Fibroblast of lung (primary cell): ENCODE measurements around the gene RIPOR3. TPM values are rescaled to one million over a fixed set of nuclear protein-coding genes. Genes with fewer than 3 reads are reported as not detected.

ENCODE experiments used
- DNase-seq, 2 donors: peaks; one replicate each; pipeline versions ENCODE4 v3.0.0 to v3.0.0-alpha.2; 2010; ENCODE audit warnings: low read depth in 2 of 2
- H2AFZ ChIP-seq: 2 replicates; pipeline ENCODE4 v1.5.1; 2012; ENCODE audit warnings: low read length, control low read depth, inconsistent platforms
- H3K27ac ChIP-seq: 2 replicates; pipeline ENCODE4 v1.5.1; 2011; ENCODE audit warnings: low read length, control low read depth; ENCODE audit not compliant: insufficient read depth
- H3K27me3 ChIP-seq: 2 replicates; pipeline ENCODE4 v1.5.1; 2011; ENCODE audit warnings: mild to moderate bottlenecking, low read length; ENCODE audit not compliant: control insufficient read depth, insufficient read depth
- H3K36me3 ChIP-seq: 2 replicates; pipeline ENCODE4 v1.5.1; 2011; ENCODE audit warnings: low read length; ENCODE audit not compliant: control insufficient read depth, insufficient read depth
- H3K4me1 ChIP-seq: 2 replicates; pipeline ENCODE4 v1.5.1; 2011; ENCODE audit warnings: low read length; ENCODE audit not compliant: control insufficient read depth, insufficient read depth; ENCODE audit errors: extremely low read depth
- H3K4me2 ChIP-seq: 2 replicates; pipeline ENCODE4 v1.5.1; 2011; ENCODE audit warnings: low read length, control low read depth; ENCODE audit not compliant: insufficient read depth; ENCODE audit errors: extremely low read depth
- H3K4me3 ChIP-seq, 4 experiments: fragments of 200-600 bp in 1 of 4; sonication (generic) in 1 of 4; replicated peaks in 1 of 4; 2 replicates each; pipeline ENCODE4 v1.5.1; 2011 to 2016; ENCODE audit warnings: low read length in 4 of 4, low read depth in 3 of 4, mild to moderate bottlenecking in 3 of 4, control low read depth in 2 of 4, inconsistent platforms in 1 of 4, mixed read lengths in 1 of 4; ENCODE audit not compliant: insufficient read depth in 1 of 4; ENCODE audit errors: control extremely low read depth in 1 of 4
- H3K79me2 ChIP-seq: 2 replicates; pipeline ENCODE4 v1.5.1; 2012; ENCODE audit warnings: mild to moderate bottlenecking, low read length, inconsistent platforms; ENCODE audit not compliant: control insufficient read depth, insufficient read depth
- H3K9ac ChIP-seq: 2 replicates; pipeline ENCODE4 v1.5.1; 2011; ENCODE audit warnings: mild to moderate bottlenecking, low read length, control low read depth; ENCODE audit not compliant: insufficient read depth
- H3K9me3 ChIP-seq: 2 replicates; pipeline ENCODE4 v1.5.1; 2012; ENCODE audit warnings: low read depth, low read length; ENCODE audit not compliant: control insufficient read depth, insufficient read depth
- H4K20me1 ChIP-seq: 2 replicates; pipeline ENCODE4 v1.5.1; 2011; ENCODE audit warnings: low read length; ENCODE audit not compliant: control insufficient read depth, insufficient read depth; ENCODE audit errors: extremely low read depth
- EZH2 ChIP-seq: IDR thresholded peaks from 2 replicates; pipeline ENCODE4 v1.5.1; 2012; ENCODE audit warnings: low read length, control low read depth, mild to moderate bottlenecking; ENCODE audit errors: missing control alignments
- polyA plus RNA-seq, 2 donors: library from polyadenylated mRNA; depleted of rRNA in 1 of 2; stranded (reverse) in 1 of 2; unstranded in 1 of 2; fragments of >200 nt; gene quantifications; 2 replicates each; pipeline ENCODE4 v1.2.1, GENCODE V29; 2011 to 2012; ENCODE audit warnings: missing spikeins in 1 of 2
- total RNA-seq: library from RNA; depleted of rRNA; stranded (reverse); fragments of >200 nt; gene quantifications from 2 replicates; pipeline ENCODE4 v1.2.1, GENCODE V29; 2014
- TF ChIP-seq, protein P1 (sequence below), 2 donors: IDR thresholded peaks in 1 of 2; conservative IDR thresholded peaks in 1 of 2; 1 replicate in 1 of 2; 2 replicates in 1 of 2; pipeline ENCODE4 v1.5.1; 2011 to 2012; ENCODE audit warnings: low read length in 2 of 2, control low read depth in 1 of 2, inconsistent platforms in 1 of 2, low read depth in 1 of 2, mild to moderate bottlenecking in 1 of 2

Gene RIPOR3
- total and polyA plus RNA-seq, 2 donors (not counting 1 experiment from before 2014, with no cell fraction given) = 2.0 to 4.1 TPM

DNA sequence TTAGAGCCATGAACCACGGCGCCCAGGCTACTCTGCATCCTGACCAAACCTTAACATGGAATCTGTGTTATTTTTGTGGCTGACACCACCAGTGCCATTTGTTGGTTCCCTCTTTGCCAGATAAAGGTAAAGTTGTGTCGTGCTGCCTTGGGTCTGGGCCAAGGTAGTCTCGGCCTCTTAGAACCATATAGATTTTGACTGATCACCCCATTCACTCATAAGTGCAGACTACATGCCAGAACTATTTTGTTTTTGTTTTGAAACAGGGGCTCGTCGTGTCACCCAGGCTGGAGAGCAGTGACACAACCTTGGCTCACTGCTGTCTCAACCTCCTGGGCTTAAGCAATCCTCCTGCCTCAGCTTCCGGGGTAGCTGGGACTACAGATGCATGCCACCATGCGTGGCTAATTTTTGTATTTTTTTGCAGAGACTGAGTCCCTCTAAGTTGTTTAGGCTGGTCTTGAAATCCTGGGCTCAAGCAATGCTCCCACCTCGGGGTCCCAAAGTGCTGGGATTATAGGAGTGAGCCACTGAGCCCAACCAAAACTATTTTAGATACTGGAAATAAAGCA, 19.2 kb upstream of the RIPOR3 start:
- TF ChIP-seq EZH2 = no peak
- TF ChIP-seq, protein P1, sequence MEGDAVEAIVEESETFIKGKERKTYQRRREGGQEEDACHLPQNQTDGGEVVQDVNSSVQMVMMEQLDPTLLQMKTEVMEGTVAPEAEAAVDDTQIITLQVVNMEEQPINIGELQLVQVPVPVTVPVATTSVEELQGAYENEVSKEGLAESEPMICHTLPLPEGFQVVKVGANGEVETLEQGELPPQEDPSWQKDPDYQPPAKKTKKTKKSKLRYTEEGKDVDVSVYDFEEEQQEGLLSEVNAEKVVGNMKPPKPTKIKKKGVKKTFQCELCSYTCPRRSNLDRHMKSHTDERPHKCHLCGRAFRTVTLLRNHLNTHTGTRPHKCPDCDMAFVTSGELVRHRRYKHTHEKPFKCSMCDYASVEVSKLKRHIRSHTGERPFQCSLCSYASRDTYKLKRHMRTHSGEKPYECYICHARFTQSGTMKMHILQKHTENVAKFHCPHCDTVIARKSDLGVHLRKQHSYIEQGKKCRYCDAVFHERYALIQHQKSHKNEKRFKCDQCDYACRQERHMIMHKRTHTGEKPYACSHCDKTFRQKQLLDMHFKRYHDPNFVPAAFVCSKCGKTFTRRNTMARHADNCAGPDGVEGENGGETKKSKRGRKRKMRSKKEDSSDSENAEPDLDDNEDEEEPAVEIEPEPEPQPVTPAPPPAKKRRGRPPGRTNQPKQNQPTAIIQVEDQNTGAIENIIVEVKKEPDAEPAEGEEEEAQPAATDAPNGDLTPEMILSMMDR (conservative IDR thresholded peaks at IDR 0.05 in 1 of 2, IDR thresholded peaks at IDR 0.05 in 1 of 2; ENCODE audit: low read depth in 1 of 2, low read length in 2 of 2) = no peak
- Histone ChIP-seq H2AFZ (peak overlapping the region; percentile 12), H3K4me2 (no peak overlapping the region)

DNA sequence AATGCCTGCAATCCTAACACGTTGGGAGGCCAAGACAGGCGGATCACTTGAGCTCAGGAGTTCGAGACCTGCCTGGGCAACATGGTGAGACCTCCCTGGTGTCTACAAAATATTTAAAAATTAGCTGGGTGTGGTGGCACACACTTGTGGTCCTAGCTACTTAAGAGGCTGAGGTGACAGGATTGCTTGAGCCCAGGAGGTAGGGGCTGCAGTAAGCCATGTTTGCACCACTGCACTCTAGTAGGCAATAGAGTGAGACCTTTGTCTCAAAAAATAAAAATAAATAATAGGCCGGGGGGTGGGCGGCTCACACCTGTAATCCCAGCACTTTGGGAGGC, 18.3 kb upstream of the RIPOR3 start:
- no peaks in the 10 kb centered on the region for H3K36me3 ChIP-seq
- H3K27ac ChIP-seq = no peak overlapping the region
- H3K4me2 ChIP-seq = no peak overlapping the region
- no peak for TF ChIP-seq EZH2
- TF ChIP-seq, protein P1 (conservative IDR thresholded peaks at IDR 0.05 in 1 of 2, IDR thresholded peaks at IDR 0.05 in 1 of 2; ENCODE audit: low read depth in 1 of 2, low read length in 2 of 2) = no peak
- H3K79me2 ChIP-seq = no peaks in the 10 kb centered on the region
- H3K9me3 ChIP-seq = no peaks in the 10 kb centered on the region
- no peaks in the 10 kb centered on the region for H4K20me1 ChIP-seq
- H2AFZ ChIP-seq = no peak overlapping the region
- no peaks in the 10 kb centered on the region for H3K27me3 ChIP-seq
- no peak for DNase-seq
- no peak overlapping the region for H3K4me3 ChIP-seq
- H3K4me1 ChIP-seq = peaks cover 2% of the 10 kb centered on the region
- no peak overlapping the region for H3K9ac ChIP-seq

More for the DNA sequence above, 19.2 kb upstream of the RIPOR3 start:
- no peak overlapping the region for H3K4me3 ChIP-seq
- H3K27me3 ChIP-seq = no peaks in the 10 kb centered on the region
- peak in 1 of 2 donors; percentile 29 for DNase-seq
- H3K27ac ChIP-seq = no peak overlapping the region
- no peaks in the 10 kb centered on the region for H3K79me2 ChIP-seq
- H3K36me3 ChIP-seq = no peaks in the 10 kb centered on the region
- no peaks in the 10 kb centered on the region for H3K9me3 ChIP-seq
- peaks cover 2% of the 10 kb centered on the region for H3K4me1 ChIP-seq
- no peaks in the 10 kb centered on the region for H4K20me1 ChIP-seq
- H3K9ac ChIP-seq = no peak overlapping the region

DNA sequence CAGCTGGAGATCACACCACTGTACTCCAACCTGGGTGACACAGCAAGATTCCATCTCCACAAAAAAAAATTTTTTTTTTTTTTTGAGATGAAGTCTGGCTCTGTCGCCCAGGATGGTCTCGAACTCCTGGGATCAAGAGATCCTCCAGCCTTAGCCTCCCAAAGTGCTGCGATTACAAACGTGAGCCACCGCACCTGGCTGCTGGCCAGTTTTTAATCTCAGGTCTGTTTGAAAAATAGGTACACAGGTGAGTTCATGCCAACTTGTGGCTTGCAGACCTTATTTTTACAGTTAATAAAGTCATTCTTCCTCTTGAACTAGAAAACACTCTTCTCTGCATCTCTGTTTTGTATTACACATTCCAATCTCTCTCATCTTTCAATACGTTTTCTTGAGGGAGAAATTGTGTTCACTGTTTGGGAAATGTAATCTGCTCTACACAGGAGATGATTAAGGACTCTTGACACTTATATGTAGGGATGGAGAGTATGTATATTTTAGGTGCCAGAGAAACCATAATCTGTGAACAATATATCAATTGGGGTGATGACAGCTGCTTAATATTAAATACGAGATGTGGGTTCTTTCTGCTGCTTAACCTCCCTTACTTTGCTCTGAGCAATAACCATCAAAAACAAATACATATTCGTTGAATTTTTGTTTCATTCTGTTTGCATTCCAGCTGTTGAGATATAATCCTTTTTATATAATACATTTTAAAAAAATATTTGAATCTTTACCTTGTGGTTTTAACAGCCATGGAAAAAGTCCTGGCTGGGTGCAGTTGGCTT, 17.7 kb upstream of the RIPOR3 start:
- no peaks in the 10 kb centered on the region for H4K20me1 ChIP-seq
- TF ChIP-seq EZH2 = no peak
- TF ChIP-seq, protein P1 (conservative IDR thresholded peaks at IDR 0.05 in 1 of 2, IDR thresholded peaks at IDR 0.05 in 1 of 2; ENCODE audit: low read depth in 1 of 2, low read length in 2 of 2) = no peak
- H3K4me3 ChIP-seq = no peak overlapping the region
- no peaks in the 10 kb centered on the region for H3K27me3 ChIP-seq
- no peak overlapping the region for H3K4me2 ChIP-seq
- H3K27ac ChIP-seq = no peak overlapping the region
- no peaks in the 10 kb centered on the region for H3K79me2 ChIP-seq
- H3K9me3 ChIP-seq = no peaks in the 10 kb centered on the region
- peaks cover 2% of the 10 kb centered on the region for H3K4me1 ChIP-seq
- DNase-seq = peak in 1 of 2 donors; percentile 61
- no peaks in the 10 kb centered on the region for H3K36me3 ChIP-seq
- H2AFZ ChIP-seq = no peak overlapping the region
- H3K9ac ChIP-seq = no peak overlapping the region
